Erythroblast (primary cell): ENCODE results near the gene CD1C.

Source experiments
- GATA1 ChIP-seq: IDR thresholded peaks from 2 replicates; pipeline ENCODE4 v1.6.1; 2011; ENCODE audit warnings: low read depth, mild to moderate bottlenecking, control low read depth, low read length, moderate library complexity
- POLR2A ChIP-seq: IDR thresholded peaks from 2 replicates; pipeline ENCODE4 v1.6.1; 2011; ENCODE audit warnings: mild to moderate bottlenecking, low read length

- TF ChIP-seq POLR2A (no peak), GATA1 (no peak)
Measured at GRCh38 chr1:158259117-158259516, 30.6 kb upstream of the CD1C start.
